Measurements from ENCODE around the gene ATOSB.

The ATOSB gene

GRCh38 chr9:35097573-35097972, 18.1 kb downstream of the ATOSB start:
- Histone ChIP-seq H3K36me3 (ENCODE audit: insufficient read depth) (no peaks in the 10 kb centered on the region), H3K27me3 (ENCODE audit: insufficient read depth, low read depth) (no peaks in the 10 kb centered on the region), H3K4me3 (IDR thresholded peaks at IDR 0.05; ENCODE audit: insufficient read depth, low read depth, low read length) (no peak overlapping the region), H2AFZ (ENCODE audit: low read depth) (no peak overlapping the region), H3K4me2 (no peak overlapping the region), H3K9ac (no peak overlapping the region), H3K4me1 (ENCODE audit: low read depth, poor library complexity, severe bottlenecking) (peaks cover 11% of the 10 kb centered on the region), H3K79me2 (ENCODE audit: insufficient read depth, low read depth) (peaks cover 11% of the 10 kb centered on the region; the same call in 1 of the 2 replicates), H4K20me1 (ENCODE audit: insufficient read depth) (no peaks in the 10 kb centered on the region), H3K27ac (no peak overlapping the region)
- TF ChIP-seq CTCF (conservative IDR thresholded peaks at IDR 0.05; ENCODE audit: low read depth, low read length): no peak

GRCh38 chr9:35096035-35096849, 19.4 kb downstream of the ATOSB start, which contains the start of gene PIGO:
Gene PIGO (minus strand): TSS chr9:35096591. CDS start chr9:35095565, 1,026 bp downstream.
- no peaks in the 10 kb centered on the region for H4K20me1 ChIP-seq (ENCODE audit: insufficient read depth)
- peak within 1 kb of the TSS; percentile 89 for H2AFZ ChIP-seq (ENCODE audit: low read depth)
- H3K9ac ChIP-seq: peak within 1 kb of the TSS; percentile 98
- peaks cover 5% of the 10 kb centered on the region for H3K4me1 ChIP-seq (ENCODE audit: low read depth, poor library complexity, severe bottlenecking)
- no peaks in the 10 kb centered on the region for H3K27me3 ChIP-seq (ENCODE audit: insufficient read depth, low read depth)
- H3K27ac ChIP-seq: peak within 1 kb of the TSS; percentile 95
- TF ChIP-seq CTCF (conservative IDR thresholded peaks at IDR 0.05; ENCODE audit: low read depth, low read length): peak; percentile 72
- no peaks in the 10 kb centered on the region for H3K79me2 ChIP-seq (ENCODE audit: insufficient read depth, low read depth)
- no peak within 1 kb of the TSS for H3K4me3 ChIP-seq (IDR thresholded peaks at IDR 0.05; ENCODE audit: insufficient read depth, low read depth, low read length)
- H3K36me3 ChIP-seq (ENCODE audit: insufficient read depth): no peaks in the 10 kb centered on the region
- H3K4me2 ChIP-seq: peak within 1 kb of the TSS; percentile 55

GRCh38 chr9:35091536-35091935, 24.1 kb downstream of the ATOSB start:
- H3K4me1 ChIP-seq (ENCODE audit: low read depth, poor library complexity, severe bottlenecking): no peaks in the 10 kb centered on the region
- no peak overlapping the region for H3K4me3 ChIP-seq (IDR thresholded peaks at IDR 0.05; ENCODE audit: insufficient read depth, low read depth, low read length)
- H3K9ac ChIP-seq: no peak overlapping the region
- H3K79me2 ChIP-seq (ENCODE audit: insufficient read depth, low read depth): no peaks in the 10 kb centered on the region
- no peak for TF ChIP-seq CTCF (conservative IDR thresholded peaks at IDR 0.05; ENCODE audit: low read depth, low read length)
- H3K27me3 ChIP-seq (ENCODE audit: insufficient read depth, low read depth): no peaks in the 10 kb centered on the region
- H3K4me2 ChIP-seq: no peak overlapping the region
- H2AFZ ChIP-seq (ENCODE audit: low read depth): no peak overlapping the region
- H4K20me1 ChIP-seq (ENCODE audit: insufficient read depth): no peaks in the 10 kb centered on the region
- no peak overlapping the region for H3K27ac ChIP-seq
- no peaks in the 10 kb centered on the region for H3K36me3 ChIP-seq (ENCODE audit: insufficient read depth)

- no peaks in the 10 kb centered on the region for H3K27me3 ChIP-seq (ENCODE audit: insufficient read depth, low read depth)
- no peak overlapping the region for H3K27ac ChIP-seq
- no peaks in the 10 kb centered on the region for H3K36me3 ChIP-seq (ENCODE audit: insufficient read depth)
- no peaks in the 10 kb centered on the region for H3K79me2 ChIP-seq (ENCODE audit: insufficient read depth, low read depth)
- no peak for TF ChIP-seq CTCF (conservative IDR thresholded peaks at IDR 0.05; ENCODE audit: low read depth, low read length)
- H3K9ac ChIP-seq: no peak overlapping the region
- no peaks in the 10 kb centered on the region for H4K20me1 ChIP-seq (ENCODE audit: insufficient read depth)
- no peak overlapping the region for H3K4me3 ChIP-seq (IDR thresholded peaks at IDR 0.05; ENCODE audit: insufficient read depth, low read depth, low read length)
- no peak overlapping the region for H2AFZ ChIP-seq (ENCODE audit: low read depth)
- H3K4me1 ChIP-seq (ENCODE audit: low read depth, poor library complexity, severe bottlenecking): no peaks in the 10 kb centered on the region
- H3K4me2 ChIP-seq: no peak overlapping the region
Measured at GRCh38 chr9:35089434-35089833, 26.2 kb downstream of the ATOSB start.
